GM19438 (cell line): ENCODE data around the gene GABRG2.

Experiments used
- ATAC-seq: cut with Tn5 transposase; IDR thresholded peaks from one replicate; pipeline ENCODE4 v1.9.1; 2021; ENCODE audit warnings: low read depth; ENCODE audit not compliant: unreplicated experiment

The GABRG2 gene

GRCh38 chr5:162187371-162187770 lies 119.8 kb downstream of the GABRG2 start:
- ATAC-seq: no peak

GRCh38 chr5:162189719-162190118 lies 122.1 kb downstream of the GABRG2 start:
- ATAC-seq: no peak

- no peak for ATAC-seq
These were observed 125.4 kb downstream of the GABRG2 start for GRCh38 chr5:162193012-162193411.

- no peak for ATAC-seq
These were observed 128.8 kb downstream of the GABRG2 start for GRCh38 chr5:162196351-162196750.

GRCh38 chr5:162202285-162202880 lies 134.8 kb downstream of the GABRG2 start:
- no peak for ATAC-seq
